ENCODE measurements around the gene TMEM222.
A peak's percentile ranks its signal among the peaks of the same experiment; 100 is the strongest.

Gene TMEM222

DNA sequence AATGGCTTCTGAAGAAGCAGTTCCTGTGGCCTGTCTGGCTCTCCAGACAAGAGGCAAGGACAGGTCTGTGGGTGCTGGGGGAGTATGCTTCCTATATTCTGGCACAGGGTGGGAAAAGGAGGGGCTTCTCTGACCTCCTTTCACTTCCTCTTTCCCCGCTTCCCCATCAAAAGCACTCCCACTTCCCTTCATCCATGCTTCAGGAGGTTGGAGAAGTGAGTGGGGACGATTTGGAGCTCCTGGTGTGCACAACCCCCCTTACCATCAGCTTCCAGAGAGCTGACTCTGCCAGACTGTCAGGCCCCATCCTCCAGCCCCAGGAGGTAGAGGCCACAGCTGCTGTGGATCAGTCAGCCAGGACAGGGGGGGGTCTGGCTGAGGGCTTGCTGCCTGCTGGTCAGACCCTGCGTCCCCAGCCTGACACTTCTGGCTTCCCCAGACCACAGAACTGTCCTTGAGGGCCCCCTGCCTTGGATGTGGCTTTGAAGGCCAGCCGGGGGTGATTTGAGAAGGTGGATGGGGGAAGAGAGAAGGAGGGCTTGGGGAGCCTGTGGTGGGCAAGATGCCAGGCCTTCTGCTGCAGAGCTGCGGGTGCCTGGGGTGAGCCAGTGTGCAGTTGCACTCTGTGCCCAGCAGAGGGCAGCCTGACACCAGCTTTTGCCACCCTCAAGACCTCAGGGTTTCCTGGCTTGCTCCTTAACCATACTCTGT, 21.5 kb upstream of the TMEM222 start:
- TF ChIP-seq GATA2 (IDR thresholded peaks at IDR 0.05; ENCODE audit: low read depth, low read length): no peak
- TF ChIP-seq GATA3 (IDR thresholded peaks at IDR 0.05; ENCODE audit: low read depth, low read length): no peak

- no peak for TF ChIP-seq GATA3 (IDR thresholded peaks at IDR 0.05; ENCODE audit: low read depth, low read length)
- no peak for TF ChIP-seq GATA2 (IDR thresholded peaks at IDR 0.05; ENCODE audit: low read depth, low read length)
These were observed 20.9 kb upstream of the TMEM222 start for GRCh38 chr1:27301052-27301422.

DNA sequence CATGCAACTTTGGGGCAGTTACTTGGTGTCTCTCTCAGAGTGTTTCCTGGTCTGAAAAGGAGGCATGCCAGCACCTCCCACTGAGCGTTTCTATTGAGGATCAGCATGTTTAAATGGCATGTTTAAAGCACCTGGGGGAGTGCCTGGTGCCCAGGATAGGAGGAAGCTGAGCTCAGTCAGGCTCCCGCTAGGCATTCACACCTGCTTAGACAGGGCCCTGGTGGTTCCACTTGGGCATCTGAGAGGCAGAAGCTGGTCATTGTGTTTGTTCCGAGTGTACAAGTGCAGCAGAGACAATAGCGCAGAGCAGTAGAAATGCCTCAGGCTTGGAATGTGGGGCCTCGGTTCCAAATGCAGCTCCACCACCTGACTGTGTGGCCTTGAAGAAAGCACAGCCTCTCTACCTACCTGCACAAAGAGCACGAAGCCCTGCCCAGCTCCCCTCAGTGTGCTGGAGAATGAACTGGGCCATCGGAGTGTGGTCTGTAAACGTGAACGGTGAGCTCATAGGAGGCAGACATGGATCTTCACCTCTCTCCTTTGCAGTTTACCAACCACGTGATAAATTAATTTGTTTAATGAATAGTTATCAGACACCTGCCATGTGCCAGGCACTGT, 20.3 kb upstream of the TMEM222 start:
- TF ChIP-seq GATA2 (IDR thresholded peaks at IDR 0.05; ENCODE audit: low read depth, low read length) (no peak), GATA3 (IDR thresholded peaks at IDR 0.05; ENCODE audit: low read depth, low read length) (no peak)

GRCh38 chr1:27302612-27303011, 19.4 kb upstream of the TMEM222 start:
- TF ChIP-seq GATA2 (IDR thresholded peaks at IDR 0.05; ENCODE audit: low read depth, low read length) (no peak), GATA3 (IDR thresholded peaks at IDR 0.05; ENCODE audit: low read depth, low read length) (no peak)

GRCh38 chr1:27303509-27303908, 18.5 kb upstream of the TMEM222 start:
- TF ChIP-seq GATA2 (IDR thresholded peaks at IDR 0.05; ENCODE audit: low read depth, low read length): no peak

- no peak for TF ChIP-seq GATA2 (IDR thresholded peaks at IDR 0.05; ENCODE audit: low read depth, low read length)
- no peak for TF ChIP-seq GATA3 (IDR thresholded peaks at IDR 0.05; ENCODE audit: low read depth, low read length)
These were observed 15.9 kb upstream of the TMEM222 start for GRCh38 chr1:27306071-27306470.

DNA sequence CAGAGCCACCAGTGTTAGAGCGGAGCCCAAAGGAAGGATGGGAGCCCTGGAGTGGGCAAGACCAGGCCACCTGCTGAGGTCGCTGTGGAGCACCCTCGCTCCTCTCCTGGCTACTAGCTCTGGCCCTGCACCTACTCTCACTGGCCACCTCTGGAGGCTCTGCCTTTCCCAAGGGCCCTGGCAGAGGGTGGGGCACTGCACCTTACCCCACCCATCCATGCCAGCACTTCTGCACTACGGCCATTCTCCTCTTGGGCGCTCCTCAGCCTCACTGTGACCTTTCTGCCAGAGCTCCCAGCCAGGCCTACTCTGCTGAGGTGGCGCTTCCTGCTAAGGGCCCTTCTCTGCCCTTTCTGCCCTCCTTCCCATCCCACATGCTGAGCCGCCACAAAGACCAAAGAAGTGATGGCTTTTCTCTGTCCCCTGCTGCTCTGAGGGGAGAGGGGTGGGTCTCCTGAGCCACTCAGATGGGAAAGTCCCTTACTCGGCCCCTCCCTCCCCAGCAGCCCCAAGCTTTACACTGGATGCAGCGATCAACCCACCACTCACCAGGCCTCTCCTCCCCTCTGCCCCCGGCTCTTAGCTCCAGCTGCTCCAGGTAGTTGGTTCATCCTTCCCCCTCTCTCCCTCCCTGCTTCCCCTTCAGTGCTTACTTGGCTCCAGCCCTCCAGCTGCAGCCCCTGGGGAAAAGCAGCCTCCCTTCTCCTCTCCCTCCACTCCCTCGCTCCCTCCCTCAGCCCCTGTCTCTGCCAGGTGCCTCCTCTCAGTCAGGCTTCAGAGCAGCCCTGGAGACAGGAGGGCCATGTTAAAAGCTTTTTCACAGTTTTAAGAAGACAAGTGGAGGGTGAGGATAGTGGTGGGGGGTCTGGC, 14.8 kb upstream of the TMEM222 start:
- TF ChIP-seq GATA2 (IDR thresholded peaks at IDR 0.05; ENCODE audit: low read depth, low read length): no peak
- no peak for TF ChIP-seq GATA3 (IDR thresholded peaks at IDR 0.05; ENCODE audit: low read depth, low read length)

DNA sequence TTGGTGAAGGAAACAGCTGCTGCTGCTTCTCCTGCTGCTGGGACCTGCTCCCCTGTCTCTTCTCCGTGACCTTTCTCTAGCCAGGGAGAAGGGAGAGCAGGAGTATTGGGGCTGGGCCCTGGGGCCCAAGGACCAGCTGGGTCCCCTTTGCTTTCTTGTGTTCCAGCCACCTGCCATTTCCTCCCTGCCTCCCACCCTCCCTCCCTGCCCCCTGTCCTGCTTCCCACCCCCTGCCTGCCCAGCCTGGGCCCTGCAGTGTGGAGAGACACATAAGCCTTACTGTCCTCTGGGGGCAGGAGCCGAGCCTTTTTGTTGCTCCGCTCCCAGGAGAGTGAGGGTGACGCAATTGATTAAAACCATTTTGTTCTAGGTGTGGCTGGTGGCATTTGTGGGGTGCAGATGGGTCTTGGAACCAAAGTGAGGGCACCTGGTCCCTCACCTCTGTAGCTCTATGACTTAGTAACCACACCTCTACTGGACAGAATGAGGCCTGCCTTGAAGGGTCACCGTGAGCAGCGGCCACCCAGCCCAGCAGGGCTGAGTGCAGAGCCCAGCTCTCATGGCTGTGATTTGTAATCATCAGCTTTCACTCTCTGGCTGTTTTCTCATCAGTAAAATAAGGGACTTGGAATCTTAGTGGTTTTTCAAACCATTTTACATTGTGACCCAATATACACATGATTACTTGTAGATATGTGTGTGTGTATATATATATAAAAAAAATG, 13.9 kb upstream of the TMEM222 start:
- TF ChIP-seq GATA2 (IDR thresholded peaks at IDR 0.05; ENCODE audit: low read depth, low read length) (no peak), GATA3 (IDR thresholded peaks at IDR 0.05; ENCODE audit: low read depth, low read length) (no peak)

GRCh38 chr1:27314169-27314568, 7.8 kb upstream of the TMEM222 start:
- TF ChIP-seq GATA2 (IDR thresholded peaks at IDR 0.05; ENCODE audit: low read depth, low read length) (no peak), GATA3 (IDR thresholded peaks at IDR 0.05; ENCODE audit: low read depth, low read length) (no peak)

DNA sequence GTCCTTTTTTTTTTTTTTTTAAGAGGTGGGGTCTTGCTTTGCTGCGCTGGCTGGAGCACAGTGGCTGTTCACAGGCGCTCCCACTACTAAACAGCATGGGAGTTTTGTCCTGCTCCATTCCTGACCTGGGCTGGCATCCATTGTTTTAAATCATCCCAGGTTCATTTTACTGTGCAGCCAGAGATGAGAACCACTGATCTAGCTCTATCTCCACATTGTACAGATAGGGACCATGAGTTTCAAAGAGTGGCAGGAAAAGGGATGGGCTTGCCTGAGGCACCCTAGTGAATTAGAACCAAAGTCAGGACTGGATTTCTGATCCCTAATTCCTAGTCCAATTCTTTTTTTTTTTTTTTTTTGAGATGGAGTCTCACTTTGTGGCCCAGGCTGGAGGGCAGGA, 7.2 kb upstream of the TMEM222 start:
- TF ChIP-seq GATA2 (IDR thresholded peaks at IDR 0.05; ENCODE audit: low read depth, low read length) (peak; percentile 84), GATA3 (IDR thresholded peaks at IDR 0.05; ENCODE audit: low read depth, low read length) (no peak; the same call in 1 of the 2 replicates)

DNA sequence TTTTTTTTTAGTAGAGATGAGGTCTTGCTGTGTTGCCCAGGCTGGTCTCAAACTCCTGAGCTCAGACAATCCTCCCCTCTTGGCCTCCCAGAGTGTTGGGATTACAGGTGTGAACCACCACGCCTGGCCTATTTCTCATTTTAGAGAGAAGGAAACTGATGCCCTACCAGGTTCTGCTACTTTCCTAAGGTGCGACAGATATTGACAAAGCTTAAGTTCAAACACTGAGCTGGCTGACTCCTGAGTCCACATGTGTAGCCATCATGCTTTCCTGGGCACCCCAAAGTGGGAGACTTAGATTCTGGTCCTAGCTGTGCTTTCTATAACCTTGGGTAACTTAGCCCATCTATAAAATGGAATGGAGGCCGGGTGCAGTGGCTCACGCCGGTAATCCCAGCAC, 5.1 kb upstream of the TMEM222 start:
- TF ChIP-seq GATA3 (IDR thresholded peaks at IDR 0.05; ENCODE audit: low read depth, low read length) (no peak), GATA2 (IDR thresholded peaks at IDR 0.05; ENCODE audit: low read depth, low read length) (no peak)

- no peak for TF ChIP-seq GATA2 (IDR thresholded peaks at IDR 0.05; ENCODE audit: low read depth, low read length)
- no peak for TF ChIP-seq GATA3 (IDR thresholded peaks at IDR 0.05; ENCODE audit: low read depth, low read length)
These were observed 3.8 kb upstream of the TMEM222 start for GRCh38 chr1:27318136-27318535.

DNA sequence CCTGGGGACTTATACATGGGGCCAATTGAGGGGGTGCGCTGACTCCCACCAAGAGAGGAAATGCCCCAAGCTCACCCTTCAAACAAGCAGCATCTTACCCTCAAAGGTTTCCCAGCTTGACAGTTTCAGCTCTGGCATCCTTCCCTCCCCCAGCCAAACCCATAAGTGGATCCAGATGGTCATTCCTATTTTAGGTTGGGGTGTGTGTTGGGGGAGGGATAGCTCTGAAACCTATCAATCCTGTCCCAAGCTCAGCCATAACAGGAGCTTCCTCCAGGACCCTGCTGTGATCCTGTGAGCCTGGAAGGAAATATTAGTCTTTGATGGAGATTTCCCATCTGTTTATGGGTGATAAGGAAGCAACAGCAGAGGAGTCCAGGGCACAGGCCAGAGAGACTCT, 3.4 kb upstream of the TMEM222 start:
- TF ChIP-seq GATA2 (IDR thresholded peaks at IDR 0.05; ENCODE audit: low read depth, low read length) (peak; percentile 29), GATA3 (IDR thresholded peaks at IDR 0.05; ENCODE audit: low read depth, low read length) (no peak)
